HG02610 (cell line): Measurements from ENCODE around the gene LAMB2.

Source experiments
- ATAC-seq: cut with Tn5 transposase; IDR thresholded peaks from one replicate; pipeline ENCODE4 v1.9.1; 2021; ENCODE audit warnings: mild to moderate bottlenecking, moderate library complexity; ENCODE audit not compliant: unreplicated experiment

Gene LAMB2

DNA sequence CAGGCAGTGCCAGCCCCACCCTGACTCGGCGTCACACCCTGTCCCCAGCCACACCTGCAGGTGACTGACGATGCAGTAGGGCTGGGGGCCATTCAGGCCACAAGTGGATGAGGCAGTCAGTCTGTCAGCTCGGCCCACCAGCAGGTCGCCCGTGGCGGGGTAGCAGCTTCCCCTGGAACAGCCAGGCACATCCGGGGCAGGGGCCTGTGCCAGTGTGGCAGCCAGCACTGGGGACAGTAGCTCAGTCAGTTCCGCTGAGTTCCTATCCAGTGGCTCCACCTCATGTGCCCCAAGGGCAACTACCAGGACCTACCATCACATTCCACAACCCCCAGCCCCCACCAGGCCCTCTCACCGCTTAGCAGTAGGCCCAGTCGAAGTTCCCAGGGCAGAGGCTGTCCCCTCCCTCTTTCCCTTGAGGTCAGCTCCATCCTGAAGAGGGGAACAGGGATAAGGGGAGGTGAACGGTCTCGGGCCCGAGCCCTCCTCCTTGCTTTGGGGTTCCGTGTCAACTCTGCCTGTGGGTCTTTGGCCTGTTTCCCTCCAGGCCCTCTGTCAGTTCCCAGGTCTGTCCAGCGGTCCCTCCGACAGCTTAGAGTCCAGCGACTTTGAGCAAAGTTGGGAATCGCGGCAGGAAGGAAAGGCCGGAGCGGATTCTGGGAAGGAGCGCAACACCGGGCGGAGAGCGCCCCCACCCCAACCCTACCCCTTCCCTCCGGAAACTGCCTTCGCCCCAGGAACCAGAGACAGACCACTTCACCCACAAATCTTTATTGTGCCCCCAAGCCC is at the start of gene LAMB2:
LAMB2 (minus strand) TSS at position 614 of the 789 bp plus-strand sequence; CDS start at position 431, 183 bp downstream.
- no peak for ATAC-seq

DNA sequence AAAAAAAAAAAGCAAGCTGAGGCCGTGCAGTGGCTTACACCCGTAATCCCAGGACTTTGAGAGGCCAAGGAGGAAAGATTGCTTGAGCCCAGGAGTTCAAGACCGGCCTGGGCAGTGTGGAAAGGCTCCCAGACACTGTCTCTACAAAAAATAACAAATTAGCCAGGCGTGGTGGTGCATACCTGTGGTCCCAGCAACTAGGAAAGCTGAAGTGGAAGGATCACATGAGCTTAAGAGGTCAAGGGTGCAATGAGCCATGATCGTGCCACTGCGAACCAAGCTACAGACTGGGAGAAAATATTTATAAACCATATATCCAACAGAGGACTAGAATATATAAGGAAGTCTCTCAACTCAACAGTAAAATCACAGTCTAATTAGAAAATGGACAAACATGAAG is 48.5 kb upstream of the LAMB2 start:
- ATAC-seq = no peak

DNA sequence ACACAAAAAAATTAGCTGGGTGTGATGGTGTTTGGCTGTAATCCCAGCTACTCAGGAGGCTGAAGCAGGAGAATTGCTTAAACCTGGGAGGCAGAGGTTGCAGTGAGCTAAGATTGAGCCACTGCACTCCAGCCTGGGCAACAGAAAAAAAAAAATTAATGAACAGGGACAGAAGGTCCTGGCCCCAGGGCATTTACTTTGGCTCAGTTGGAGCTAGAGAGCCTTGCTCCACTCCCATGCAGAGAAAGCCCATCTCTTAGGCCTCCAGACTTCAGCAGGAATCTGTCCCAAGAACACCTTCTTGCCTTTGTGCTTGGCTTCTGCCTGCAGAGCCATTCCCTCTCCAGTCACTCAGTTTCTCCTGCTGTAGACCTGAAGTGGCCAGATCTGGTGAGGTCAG is 47.3 kb upstream of the LAMB2 start:
- ATAC-seq = no peak

DNA sequence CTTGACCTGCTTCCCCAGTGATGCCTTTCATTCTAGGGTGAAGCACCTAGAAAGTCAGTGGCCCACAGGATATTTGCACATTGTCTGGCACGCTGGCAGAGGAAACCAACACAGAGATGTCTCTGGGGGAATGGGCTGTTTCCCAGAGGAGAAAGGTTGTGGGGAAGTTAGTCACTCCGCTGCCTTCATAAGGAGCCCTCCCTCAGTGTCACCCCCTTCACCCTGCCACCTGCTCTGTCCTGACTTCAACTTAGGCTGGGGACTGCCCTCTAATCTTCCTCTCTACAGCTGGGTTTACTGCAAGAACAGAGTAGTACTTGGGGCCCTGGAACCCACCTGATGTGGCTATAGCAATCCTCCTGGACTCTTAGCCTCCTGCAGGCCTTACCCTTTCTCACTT is 44.2 kb upstream of the LAMB2 start:
- ATAC-seq = no peak

DNA sequence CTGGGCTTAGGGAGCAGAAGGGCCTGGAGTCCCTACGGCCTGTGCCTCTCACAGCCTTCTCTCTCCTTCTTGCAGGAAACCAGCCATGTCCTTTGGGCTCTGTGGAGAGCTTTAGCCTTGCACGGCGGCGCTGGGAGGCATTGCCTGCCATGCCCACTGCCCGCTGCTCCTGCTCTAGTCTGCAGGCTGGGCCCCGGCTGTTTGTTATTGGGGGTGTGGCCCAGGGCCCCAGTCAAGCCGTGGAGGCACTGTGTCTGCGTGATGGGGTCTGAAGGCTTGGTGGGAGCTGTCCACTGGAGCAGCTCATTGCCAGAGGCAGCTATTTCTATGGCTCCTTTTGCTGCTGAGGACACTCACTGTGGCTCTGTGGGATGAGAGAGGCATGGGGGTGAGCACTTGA is 42.7 kb upstream of the LAMB2 start:
- ATAC-seq = no peak

DNA sequence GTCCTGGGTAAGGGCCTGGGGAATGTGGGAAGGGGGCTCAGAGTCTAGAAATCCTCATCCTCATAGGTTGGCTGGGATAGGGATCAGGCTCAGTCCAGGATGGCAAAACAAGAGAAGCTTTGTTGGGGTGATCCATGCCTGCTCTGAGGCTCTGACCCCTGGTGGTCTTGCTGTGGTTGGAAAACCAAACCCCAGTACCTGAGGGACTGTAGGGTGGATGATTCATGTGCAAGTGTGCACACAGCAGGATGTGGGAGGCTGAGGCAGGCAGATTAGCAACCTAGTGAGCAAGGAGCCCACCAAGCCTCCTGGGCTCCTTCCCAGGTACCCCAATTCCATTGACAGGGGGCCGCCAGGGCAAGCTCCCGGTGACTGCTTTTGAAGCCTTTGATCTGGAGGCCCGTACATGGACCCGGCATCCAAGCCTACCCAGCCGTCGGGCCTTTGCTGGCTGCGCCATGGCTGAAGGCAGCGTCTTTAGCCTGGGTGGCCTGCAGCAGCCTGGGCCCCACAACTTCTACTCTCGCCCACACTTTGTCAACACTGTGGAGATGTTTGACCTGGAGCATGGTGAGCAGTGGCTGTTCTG is 41.6 kb upstream of the LAMB2 start:
- no peak for ATAC-seq

DNA sequence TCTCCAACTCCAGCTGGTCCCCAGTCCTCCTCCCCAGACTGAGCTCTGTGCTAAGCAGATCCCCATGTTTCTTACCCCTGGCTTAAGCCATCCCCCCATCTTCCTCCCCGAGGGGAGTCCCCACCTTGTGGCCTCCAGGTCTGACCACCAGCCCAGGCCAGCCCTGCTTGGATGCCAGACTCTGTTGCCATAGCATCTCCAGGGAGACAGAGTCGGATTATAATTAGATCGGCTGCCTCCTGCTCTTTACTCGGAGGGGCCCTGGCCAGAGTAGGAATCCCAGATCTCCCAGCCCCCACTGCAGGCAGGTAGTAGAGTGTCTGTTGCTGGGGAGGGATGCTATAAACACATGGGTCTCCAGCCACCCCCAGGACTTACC is 40.9 kb upstream of the LAMB2 start:
- no peak for ATAC-seq

DNA sequence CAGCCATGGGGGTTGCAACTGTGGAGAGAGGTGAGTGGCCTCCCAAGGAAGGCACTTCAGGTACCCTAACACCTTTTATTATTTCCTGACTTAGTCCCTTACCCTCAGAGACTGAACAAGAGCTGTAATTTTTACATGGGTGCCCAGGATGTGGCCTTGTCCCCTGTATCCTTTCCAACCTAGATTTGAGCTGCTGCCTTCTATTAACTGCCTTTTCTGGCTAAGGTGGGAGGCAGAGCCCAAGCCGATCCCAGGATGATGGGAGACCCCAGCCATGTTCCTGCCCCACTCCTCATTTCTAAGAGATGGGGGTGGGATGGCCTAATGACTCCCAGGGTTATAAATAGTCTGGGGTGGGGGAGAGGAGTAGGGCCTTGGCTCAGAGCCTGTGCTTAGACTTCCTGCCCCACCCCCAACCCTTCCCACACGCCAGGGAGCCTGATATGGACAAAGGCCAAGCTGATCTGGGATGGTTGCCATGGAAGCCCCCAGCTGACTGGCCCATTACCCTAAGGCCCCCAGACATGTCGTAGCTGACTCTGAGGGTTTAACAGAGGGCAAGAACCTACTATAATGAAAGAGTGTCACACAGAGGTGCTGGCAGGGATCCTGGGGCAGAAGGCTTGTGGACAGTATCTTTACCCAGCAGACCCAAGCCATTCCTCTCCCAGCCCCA is 40.4 kb upstream of the LAMB2 start:
- ATAC-seq = no peak

DNA sequence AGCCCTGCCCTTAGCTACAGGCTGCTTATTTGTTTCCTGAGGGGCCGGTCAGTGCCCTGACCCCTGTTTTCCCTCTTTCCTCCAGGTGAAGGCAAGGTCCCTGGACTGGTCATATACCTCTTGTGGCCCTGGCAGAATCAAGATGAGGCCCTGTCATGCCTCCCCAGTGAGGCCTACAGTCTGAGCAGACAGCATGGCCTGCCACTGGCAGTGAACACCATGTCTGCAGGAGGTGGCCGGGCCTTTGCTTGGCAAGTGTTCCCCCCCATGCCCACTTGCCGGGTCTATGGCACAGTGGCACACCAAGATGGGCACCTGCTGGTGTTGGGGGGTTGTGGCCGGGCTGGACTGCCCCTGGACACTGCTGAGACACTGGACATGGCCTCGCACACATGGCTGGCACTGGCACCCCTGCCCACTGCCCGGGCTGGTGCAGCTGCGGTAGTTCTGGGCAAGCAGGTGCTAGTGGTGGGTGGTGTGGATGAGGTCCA is 39.7 kb upstream of the LAMB2 start:
- ATAC-seq = no peak

DNA sequence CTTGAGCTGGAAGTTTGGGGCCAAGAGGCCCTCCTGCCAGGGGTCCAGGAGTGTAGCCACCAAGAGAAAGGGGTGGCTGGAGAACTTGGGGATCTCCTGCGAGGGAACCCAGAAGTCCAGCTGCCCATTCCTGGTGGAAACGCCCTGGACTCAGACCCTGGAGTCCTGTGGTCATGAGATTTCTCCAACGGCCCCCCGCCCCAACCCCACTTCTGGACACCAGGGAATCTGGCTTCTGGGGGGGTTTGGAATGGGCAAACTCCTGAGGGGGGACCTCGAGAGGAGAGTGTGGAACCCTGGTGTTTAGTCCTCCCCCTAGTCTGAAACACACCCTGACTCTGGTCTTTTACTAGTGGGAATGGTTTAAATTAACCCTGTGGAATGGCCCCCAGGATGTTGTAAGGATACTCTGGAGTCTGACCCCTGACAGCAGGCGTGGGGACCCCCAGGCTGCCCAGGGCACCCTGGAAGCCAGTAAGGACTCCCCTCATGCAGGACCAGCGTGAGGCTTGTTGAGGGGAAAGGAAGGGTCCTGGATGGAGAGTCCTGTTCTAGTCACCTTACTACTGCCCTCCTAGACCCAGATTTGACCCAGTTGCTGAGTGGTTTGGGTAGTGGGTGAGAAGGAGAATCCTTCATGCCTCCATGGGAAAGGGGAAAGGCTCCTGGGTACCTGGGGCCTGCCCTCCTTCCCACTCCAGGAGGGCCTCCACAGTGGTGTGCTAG is 39.1 kb upstream of the LAMB2 start:
- ATAC-seq = no peak

DNA sequence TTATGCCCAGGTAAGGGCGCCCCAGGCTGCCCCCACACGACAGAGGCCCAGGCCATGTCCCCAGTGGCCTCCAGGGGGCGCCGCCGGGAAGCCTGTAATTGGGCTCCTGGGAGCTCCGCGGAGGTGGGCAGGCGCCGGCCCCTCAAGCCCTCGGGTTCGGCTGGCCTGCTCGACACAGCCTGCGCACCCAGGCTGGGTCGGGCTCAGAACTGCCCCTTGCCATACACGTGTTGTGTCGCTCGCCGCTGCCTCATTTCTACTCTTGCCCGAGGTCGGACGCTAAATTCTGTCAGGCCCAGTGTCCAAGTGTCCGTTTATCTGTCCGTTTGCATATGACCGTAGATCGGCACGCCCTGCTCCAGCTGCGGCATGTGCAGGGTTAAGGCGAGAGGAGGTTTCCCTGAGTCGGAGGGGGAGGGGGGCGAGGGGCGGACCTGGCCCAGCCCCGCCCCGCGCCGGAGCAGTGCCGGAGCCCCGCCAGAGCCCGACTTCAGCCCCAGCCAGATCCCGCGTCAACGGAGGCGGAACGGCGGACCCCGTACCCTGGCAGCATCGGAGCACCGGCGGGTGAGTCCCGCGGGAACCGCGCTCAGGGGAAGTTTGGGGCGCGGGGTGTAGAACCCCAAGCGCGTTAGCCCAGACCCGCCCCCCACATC is 38.4 kb upstream of the LAMB2 start, which contains the start of gene KLHDC8B:
KLHDC8B (plus strand) TSS at position 480 of the 656 bp plus-strand sequence. CDS start 1,172 bp downstream, outside the sequence.
- peak; percentile 43 for ATAC-seq

DNA sequence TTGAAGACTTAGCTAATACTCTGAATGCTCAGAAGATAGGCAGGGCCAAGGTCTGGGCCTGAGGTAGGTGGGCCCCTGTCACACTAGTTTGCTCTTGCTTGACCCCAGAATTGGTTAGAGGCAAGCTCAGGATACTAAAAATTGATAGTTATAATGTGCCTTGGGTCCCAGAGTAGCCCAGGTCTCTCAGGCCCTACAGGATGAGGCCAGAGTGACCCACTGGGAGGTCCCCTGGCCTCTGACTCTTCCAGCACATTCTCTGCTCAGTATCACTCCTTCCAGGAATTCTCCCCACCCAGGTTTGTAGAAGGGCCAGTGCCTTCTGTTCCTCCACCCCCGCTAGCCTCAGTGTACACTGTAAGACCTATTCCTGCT is 37.9 kb upstream of the LAMB2 start:
- no peak for ATAC-seq

DNA sequence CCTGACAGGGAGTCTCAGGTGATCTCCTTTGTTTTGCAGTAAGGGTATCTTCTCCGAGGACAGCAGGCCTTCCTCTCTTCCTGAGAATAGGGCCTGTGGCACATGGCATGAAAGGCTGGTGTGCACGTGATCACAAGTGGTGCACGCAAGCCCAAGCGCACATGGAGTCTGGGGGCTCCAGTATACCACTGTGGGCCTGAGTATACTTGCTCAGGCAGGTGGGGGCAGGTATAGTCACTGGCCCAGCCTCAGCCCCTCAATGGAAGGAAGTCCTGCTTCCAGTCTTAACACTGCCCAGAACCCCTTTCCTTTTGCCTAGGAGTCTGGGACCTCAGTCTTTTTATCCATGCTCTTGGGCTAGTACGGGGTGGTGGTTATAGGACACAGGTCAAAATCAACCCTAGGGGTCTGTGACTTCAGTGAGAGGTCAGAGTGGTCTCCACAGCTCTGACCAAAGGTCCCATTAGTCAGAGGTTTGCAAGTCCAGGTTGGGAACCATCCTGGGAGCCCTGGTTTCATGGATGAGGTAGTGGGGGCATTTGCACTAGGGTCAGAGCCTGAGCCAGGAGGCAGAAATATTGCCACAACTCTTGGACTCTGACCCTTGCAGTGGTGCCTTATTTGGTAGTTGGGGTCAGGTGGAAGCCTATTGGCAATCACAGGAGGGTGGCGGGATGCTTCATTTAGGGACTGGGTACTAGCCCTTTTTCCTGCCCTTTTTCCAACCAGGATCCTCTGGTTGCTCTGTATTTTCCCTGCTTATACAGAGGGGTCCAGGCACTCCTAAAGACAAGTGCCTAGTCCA is 34.1 kb upstream of the LAMB2 start:
- ATAC-seq = no peak

DNA sequence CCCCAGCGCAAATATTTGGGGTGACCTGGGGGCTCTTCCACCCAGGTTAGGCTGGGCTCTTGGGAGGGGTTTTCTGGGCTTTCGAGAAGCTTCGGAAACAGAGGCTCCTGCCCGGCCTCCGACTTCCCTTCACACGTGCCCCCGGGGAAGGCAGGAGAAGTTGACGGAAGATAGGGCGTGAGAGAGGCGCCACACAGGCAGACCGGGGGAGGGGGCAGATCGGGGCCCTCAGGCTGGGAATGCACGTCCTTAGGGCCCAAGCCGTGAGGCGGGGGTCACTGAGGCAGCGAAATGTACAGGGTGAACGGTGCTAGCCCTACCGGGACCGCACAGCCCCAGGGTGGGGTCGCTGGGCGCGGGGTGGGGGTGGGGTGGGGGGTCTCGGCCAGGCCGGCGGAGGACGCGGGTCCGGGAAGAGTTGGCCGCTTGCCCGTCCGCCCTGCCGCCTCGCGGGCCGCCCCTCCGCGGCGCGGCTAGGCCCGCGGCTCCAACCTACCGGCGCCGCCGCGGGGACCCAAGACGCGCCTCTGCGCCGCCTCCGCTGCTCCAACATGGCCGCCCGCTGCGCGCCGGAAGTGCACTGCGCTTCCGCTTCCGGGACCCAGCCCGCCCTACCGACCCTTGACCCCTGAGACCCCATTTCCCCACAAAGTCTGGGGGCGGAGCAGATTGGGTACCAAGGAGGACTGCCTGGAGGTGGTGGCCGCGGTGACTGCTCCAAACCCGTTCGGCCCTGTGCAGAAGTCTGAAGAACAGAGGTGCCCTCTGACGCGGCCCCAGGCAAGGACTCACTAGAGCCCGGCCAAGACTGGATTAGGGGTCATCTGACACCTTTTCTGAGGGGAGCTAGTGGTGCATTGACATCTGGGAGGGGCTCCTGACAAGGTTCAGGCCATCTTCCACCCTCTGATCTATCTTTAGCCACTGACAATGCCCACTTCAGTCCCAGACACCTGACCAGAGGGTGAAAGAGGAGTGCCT is 33.2 kb upstream of the LAMB2 start, which contains the start of gene CCDC71:
CCDC71 (minus strand) TSS at position 561 of the 981 bp plus-strand sequence. CDS start 2,123 bp downstream, outside the sequence.
- no peak for ATAC-seq

DNA sequence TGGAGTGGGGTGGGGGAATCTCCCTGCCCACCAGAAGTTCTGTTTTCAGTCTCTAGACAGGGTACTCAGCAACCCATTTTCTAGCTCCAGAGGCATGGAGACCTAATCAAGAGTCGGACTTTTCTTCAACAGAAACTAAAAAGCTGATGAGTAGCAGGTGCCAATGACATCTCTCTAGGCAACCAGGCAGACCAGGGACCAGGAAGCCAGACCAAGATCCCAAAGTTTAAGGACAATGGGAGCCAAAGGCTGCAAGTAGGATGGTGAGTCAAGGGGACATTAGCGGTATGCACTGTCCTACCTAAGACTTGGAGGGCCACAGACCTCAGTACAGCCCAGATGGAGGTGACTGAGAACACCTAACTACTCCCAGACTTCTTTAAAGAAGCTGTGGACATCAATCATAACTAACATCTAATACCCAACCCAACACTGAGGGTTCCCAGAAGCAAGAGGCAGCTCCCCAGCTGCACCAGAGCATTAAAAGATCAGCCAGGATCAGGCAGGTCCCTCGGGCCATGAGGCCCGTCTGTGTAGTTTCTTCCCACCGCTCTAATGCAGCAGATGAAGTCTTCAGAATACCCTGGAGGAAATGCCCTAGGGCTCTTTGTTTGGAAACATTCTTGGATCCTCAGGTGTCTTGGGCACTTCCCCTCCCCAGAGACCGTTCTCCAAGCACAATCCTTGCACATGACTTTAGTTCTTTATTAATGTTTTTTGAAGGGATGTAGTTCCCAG is 32.3 kb upstream of the LAMB2 start:
- ATAC-seq = no peak

DNA sequence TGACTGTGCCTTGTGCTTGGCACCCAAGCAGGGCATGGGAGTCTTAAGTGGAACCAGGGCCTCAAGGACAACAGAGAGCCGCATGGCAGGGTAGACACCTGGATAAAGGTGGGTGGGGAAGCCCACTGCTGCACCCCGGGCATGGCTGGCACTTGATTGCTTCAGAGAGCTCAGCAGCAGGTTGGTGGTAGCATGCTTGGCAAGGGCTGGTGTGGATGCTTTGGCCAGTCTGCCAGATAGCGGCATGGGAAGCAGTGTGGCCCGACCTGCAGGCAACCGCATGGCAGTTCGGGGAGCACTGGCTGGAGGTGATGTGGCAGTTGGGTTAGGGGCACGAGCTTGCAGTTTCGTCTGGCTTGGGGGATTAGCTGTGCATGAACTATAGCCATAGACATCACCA is 30.8 kb upstream of the LAMB2 start:
- ATAC-seq = no peak

DNA sequence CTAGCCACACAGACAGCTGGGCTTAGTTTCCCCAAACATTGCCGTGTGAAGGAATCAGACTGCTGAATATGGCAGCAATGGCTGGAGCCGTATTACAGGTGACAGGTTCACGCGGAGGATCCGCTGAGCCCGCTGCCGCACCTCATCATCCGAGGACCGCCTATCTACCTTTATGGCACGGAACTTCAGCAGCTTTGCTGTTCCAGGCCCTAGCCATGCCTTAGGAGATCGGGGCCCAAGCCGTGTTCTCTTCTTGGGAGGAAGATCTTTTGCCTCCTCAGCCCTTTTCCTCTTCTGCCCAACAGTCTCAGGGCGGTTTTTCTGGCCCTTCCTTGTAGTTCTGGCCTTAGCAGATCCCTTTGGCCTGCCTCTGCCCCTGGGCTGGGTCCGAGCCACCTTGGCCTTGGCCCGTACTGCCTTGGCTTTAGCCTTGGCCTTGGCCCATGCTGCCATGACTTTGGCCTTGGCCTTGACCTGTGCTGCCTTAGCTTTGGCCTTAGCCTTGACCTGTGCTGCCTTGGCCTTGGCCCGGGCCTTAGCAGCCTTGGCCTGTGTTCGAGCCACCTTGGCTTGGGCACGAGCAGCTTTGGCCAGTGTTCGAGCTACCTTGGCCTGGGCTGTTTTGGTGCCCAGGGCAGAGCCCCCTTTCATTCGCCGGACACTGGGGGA is 30.0 kb upstream of the LAMB2 start:
- ATAC-seq = no peak
